MM.1S (cell line): Measurements from ENCODE around the gene QTRT2.

ENCODE experiments used
- DNase-seq: peaks from one replicate; pipeline ENCODE4 v3.0.0-alpha.2; 2015
- H2AFZ ChIP-seq: fragments of 300-600 bp; sonication (generic); 2 replicates; pipeline ENCODE4 v1.6.0; 2016; ENCODE audit warnings: antibody characterized with exemption, low read length
- H3F3A ChIP-seq: fragments of 300-600 bp; sonication (generic); 2 replicates; pipeline ENCODE4 v1.6.1; 2016; ENCODE audit warnings: mild to moderate bottlenecking, antibody characterized with exemption, low read length, moderate library complexity, mixed read lengths; ENCODE audit not compliant: insufficient read depth
- H3K27ac ChIP-seq: fragments of 300-600 bp; sonication (generic); 2 replicates; pipeline ENCODE4 v1.5.1; 2016; ENCODE audit warnings: mild to moderate bottlenecking, low read length
- H3K27me3 ChIP-seq: fragments of 300-600 bp; sonication (generic); replicated peaks from 2 replicates; pipeline ENCODE4 v1.6.0; 2016; ENCODE audit warnings: low read length; ENCODE audit not compliant: insufficient read depth
- H3K36me3 ChIP-seq: fragments of 300-600 bp; sonication (generic); replicated peaks from 2 replicates; pipeline ENCODE4 v1.6.1; 2016; ENCODE audit warnings: mild to moderate bottlenecking, low read length, mixed read lengths; ENCODE audit not compliant: insufficient read depth
- H3K4me1 ChIP-seq: fragments of 300-600 bp; sonication (generic); 2 replicates; pipeline ENCODE4 v1.6.1; 2016; ENCODE audit warnings: low read length, mixed read lengths
- H3K4me2 ChIP-seq: fragments of 300-600 bp; sonication (generic); 2 replicates; pipeline ENCODE4 v1.6.0; 2016; ENCODE audit warnings: low read depth, low read length
- H3K4me3 ChIP-seq: fragments of 300-600 bp; sonication (generic); 2 replicates; pipeline ENCODE4 v1.5.1; 2016; ENCODE audit warnings: low read length, mixed read lengths
- H3K79me2 ChIP-seq: fragments of 300-600 bp; sonication (generic); 2 replicates; pipeline ENCODE4 v1.6.1; 2016; ENCODE audit warnings: mixed run types, low read length, mixed read lengths
- H3K9ac ChIP-seq: fragments of 300-600 bp; sonication (generic); 2 replicates; pipeline ENCODE4 v1.6.1; 2016; ENCODE audit warnings: low read length, mixed read lengths
- H3K9me2 ChIP-seq: fragments of 300-600 bp; sonication (generic); replicated peaks from 2 replicates; pipeline ENCODE4 v1.6.1; 2016; ENCODE audit warnings: mild to moderate bottlenecking, low read length, mixed read lengths; ENCODE audit not compliant: insufficient read depth
- H3K9me3 ChIP-seq: fragments of 300-600 bp; sonication (generic); replicated peaks from 2 replicates; pipeline ENCODE4 v1.6.1; 2016; ENCODE audit warnings: mild to moderate bottlenecking, low read length, mixed read lengths; ENCODE audit not compliant: insufficient read depth
- H4K20me1 ChIP-seq: fragments of 300-600 bp; sonication (generic); 2 replicates; pipeline ENCODE4 v1.6.1; 2016; ENCODE audit warnings: mild to moderate bottlenecking, low read length, moderate library complexity, mixed read lengths; ENCODE audit not compliant: insufficient read depth
- CTCF ChIP-seq: fragments of 300-600 bp; sonication (generic); IDR thresholded peaks from 2 replicates; pipeline ENCODE4 v1.5.1; 2016; ENCODE audit warnings: antibody characterized with exemption, low read length, mixed read lengths
- EZH2 ChIP-seq: fragments of 300-600 bp; sonication (generic); optimal IDR thresholded peaks from 2 replicates; pipeline ENCODE3; 2017; ENCODE audit warnings: low read depth, mild to moderate bottlenecking, antibody characterized with exemption, low read length, mixed read lengths
- EZH2phosphoT487 ChIP-seq: fragments of 300-600 bp; sonication (generic); IDR thresholded peaks from 2 replicates; pipeline ENCODE4 v1.6.1; 2018; ENCODE audit warnings: antibody characterized with exemption, low read length

The QTRT2 gene

DNA sequence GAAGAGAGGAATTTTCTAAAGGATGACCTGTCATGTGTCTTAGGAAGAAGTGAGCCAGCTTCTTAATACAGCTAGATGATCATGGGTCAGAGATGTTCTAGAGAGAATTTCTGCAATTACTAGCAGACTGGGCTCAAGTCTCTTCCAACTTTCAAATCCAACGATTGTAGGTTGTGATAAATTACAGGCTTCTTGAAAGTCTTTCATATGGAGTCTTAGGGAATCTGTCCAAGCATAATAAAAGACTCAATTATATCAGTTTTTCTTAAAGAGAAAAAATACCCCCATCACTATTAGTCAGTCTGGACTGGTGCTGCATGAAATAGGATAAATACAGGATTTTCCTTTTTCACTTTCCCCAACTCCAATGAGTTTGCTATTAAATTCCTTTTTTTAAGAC, 63.2 kb downstream of the QTRT2 start:
- no peaks in the 10 kb centered on the region for H4K20me1 ChIP-seq
- no peak overlapping the region for H3K4me2 ChIP-seq
- no peak for DNase-seq
- H3K79me2 ChIP-seq: no peaks in the 10 kb centered on the region
- H3K9ac ChIP-seq: no peak overlapping the region
- H3K4me1 ChIP-seq: no peaks in the 10 kb centered on the region
- H3K36me3 ChIP-seq: no peaks in the 10 kb centered on the region
- no peaks in the 10 kb centered on the region for H3K9me3 ChIP-seq
- TF ChIP-seq CTCF: no peak
- no peak for TF ChIP-seq EZH2phosphoT487
- TF ChIP-seq EZH2: no peak
- H3K27ac ChIP-seq: no peak overlapping the region
- no peak overlapping the region for H2AFZ ChIP-seq
- no peaks in the 10 kb centered on the region for H3K27me3 ChIP-seq
- H3K9me2 ChIP-seq: no peaks in the 10 kb centered on the region
- no peaks in the 10 kb centered on the region for H3F3A ChIP-seq
- no peak overlapping the region for H3K4me3 ChIP-seq

GRCh38 chr3:114120211-114120610, 63.7 kb downstream of the QTRT2 start:
- no peak overlapping the region for H3K27ac ChIP-seq
- no peaks in the 10 kb centered on the region for H3K27me3 ChIP-seq
- H3K9me3 ChIP-seq: no peaks in the 10 kb centered on the region
- H3K9ac ChIP-seq: no peak overlapping the region
- no peaks in the 10 kb centered on the region for H3K79me2 ChIP-seq
- H3F3A ChIP-seq: no peaks in the 10 kb centered on the region
- H4K20me1 ChIP-seq: no peaks in the 10 kb centered on the region
- H2AFZ ChIP-seq: no peak overlapping the region
- H3K4me2 ChIP-seq: no peak overlapping the region
- H3K4me1 ChIP-seq: no peaks in the 10 kb centered on the region
- no peak overlapping the region for H3K4me3 ChIP-seq
- TF ChIP-seq EZH2phosphoT487: no peak
- TF ChIP-seq EZH2: no peak
- no peak for TF ChIP-seq CTCF
- H3K36me3 ChIP-seq: no peaks in the 10 kb centered on the region
- H3K9me2 ChIP-seq: no peaks in the 10 kb centered on the region
- no peak for DNase-seq

DNA sequence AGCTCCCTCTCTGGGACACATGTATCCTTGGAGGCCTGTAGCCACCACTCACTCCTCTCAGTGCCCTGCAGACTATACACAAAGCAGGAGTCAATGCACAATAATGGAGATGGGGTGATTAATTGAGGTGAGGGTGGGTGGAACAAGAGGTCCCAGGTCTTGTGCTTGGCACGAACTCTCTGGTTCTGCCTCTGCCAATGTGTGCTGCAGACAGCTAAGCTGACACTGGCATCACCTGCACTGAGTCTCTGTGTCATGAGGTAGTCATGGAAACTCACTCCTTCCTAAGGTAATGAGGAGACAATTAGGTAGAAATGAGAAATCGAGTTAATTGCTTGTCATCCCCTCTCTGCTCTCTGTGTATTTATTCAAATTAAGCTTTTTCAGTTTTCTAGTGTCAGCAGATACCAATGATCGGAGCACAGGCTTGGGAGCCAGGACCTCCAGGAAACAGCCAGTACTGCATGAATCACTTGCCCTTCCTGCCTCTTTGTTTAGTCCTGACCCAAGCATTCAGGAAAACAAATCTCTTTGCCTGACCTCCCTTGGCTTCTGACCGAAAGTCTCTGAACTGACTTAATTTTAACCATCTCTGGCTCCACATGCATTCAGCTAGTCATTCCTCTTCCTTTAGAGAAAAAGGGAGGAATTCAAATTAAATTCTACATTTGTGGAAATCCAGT, 65.6 kb downstream of the QTRT2 start:
- H4K20me1 ChIP-seq: no peaks in the 10 kb centered on the region
- H3K4me3 ChIP-seq: no peak overlapping the region
- H3K9me2 ChIP-seq: no peaks in the 10 kb centered on the region
- no peak overlapping the region for H3K9ac ChIP-seq
- no peak for TF ChIP-seq CTCF
- no peak for TF ChIP-seq EZH2
- no peak for TF ChIP-seq EZH2phosphoT487
- H3K79me2 ChIP-seq: no peaks in the 10 kb centered on the region
- H2AFZ ChIP-seq: no peak overlapping the region
- H3K9me3 ChIP-seq: no peaks in the 10 kb centered on the region
- no peaks in the 10 kb centered on the region for H3K36me3 ChIP-seq
- H3K4me2 ChIP-seq: no peak overlapping the region
- no peaks in the 10 kb centered on the region for H3F3A ChIP-seq
- H3K27me3 ChIP-seq: no peaks in the 10 kb centered on the region
- no peak overlapping the region for H3K27ac ChIP-seq
- no peak for DNase-seq
- no peaks in the 10 kb centered on the region for H3K4me1 ChIP-seq
